Measurements from ENCODE around the gene SLC43A2. TPM values are rescaled to one million over a fixed set of nuclear protein-coding genes. Genes with fewer than 3 reads are reported as not detected.
A peak's percentile ranks its signal among the peaks of the same experiment; 100 is the strongest.

Gene SLC43A2
- total RNA-seq, 1 experiment from 2014 or later = 11.0 TPM

DNA sequence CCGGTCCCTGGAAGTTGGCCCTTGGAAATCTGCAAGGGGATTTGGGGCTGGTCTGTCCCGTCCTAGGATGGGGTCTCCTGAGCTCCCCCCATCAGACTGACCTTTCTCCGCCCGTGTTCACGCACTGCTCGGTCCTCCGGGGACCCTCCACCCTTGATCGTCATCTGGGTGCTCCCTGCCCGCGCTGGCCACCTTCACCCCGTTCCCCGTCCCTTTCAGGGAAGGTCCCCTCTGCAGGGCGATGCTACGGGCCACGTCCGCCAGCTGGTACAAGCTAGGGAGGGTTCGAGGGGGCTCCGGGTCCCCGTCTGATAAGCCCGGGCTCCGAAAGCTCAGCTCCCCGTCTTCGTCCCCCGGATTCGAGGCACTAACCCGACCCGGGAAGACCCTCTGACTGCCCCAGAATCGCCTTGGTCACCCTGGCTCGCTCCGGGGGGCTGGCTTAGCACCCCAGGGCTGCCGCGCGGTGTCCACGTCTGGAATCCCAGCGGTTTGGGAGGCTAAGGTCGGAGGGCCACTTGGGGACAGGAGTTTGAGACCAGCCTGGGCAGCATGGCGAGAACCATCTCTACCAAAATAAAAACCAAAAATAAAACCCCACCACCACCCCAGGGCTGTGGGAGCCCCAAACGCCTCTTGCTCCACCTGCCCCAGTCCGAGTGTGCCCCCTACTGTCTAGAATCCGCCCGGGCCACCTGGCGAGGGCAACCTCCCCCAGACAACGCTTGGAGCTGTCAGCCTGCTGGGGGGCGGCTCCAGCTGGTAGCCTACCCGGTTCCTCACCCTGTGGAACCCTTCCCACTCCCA is 1.1 kb upstream of the SLC43A2 start:
- ATAC-seq (peak; percentile 17), DNase-seq (ENCODE audit: low spot score) (peak; percentile 85)
- CTCF ChIA-PET = interaction anchor here (0.5 to 8.7 kb wide), 39 partner anchors 8 to 674 kb away, joined by 3 to 240 read pairs (median 4); partner anchors contain the start of genes INPP5K, MYO1C, PITPNA and RILP
- H3K9me3 Mint-ChIP-seq = no peaks in the 10 kb centered on the region
- H3K27me3 Mint-ChIP-seq (ENCODE audit: low read depth) = peaks cover 19% of the 10 kb centered on the region
- no peak overlapping the region for H3K27ac Mint-ChIP-seq
- H3K4me3 Mint-ChIP-seq = peak overlapping the region; percentile 64
- no peaks in the 10 kb centered on the region for H3K36me3 Mint-ChIP-seq
- POLR2A ChIA-PET = interaction anchor here (0.7 to 3.1 kb wide), 5 partner anchors 19 to 152 kb away, joined by 3 to 12 read pairs (median 3); partner anchors contain the start of gene RILP
- peak; percentile 82; the same call in 1 of the 2 replicates for TF ChIP-seq RELA (CRISPR knock-in tag; IDR thresholded peaks at IDR 0.05; ENCODE audit: borderline replicate concordance)
- TF ChIP-seq NR2C2 (CRISPR knock-in tag; IDR thresholded peaks at IDR 0.05) = no peak
- TF ChIP-seq, protein P1, sequence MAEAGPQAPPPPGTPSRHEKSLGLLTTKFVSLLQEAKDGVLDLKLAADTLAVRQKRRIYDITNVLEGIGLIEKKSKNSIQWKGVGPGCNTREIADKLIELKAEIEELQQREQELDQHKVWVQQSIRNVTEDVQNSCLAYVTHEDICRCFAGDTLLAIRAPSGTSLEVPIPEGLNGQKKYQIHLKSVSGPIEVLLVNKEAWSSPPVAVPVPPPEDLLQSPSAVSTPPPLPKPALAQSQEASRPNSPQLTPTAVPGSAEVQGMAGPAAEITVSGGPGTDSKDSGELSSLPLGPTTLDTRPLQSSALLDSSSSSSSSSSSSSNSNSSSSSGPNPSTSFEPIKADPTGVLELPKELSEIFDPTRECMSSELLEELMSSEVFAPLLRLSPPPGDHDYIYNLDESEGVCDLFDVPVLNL (CRISPR knock-in tag; IDR thresholded peaks at IDR 0.05; ENCODE audit: borderline replicate concordance, low read depth) = no peak
- TF ChIP-seq, protein P2, sequence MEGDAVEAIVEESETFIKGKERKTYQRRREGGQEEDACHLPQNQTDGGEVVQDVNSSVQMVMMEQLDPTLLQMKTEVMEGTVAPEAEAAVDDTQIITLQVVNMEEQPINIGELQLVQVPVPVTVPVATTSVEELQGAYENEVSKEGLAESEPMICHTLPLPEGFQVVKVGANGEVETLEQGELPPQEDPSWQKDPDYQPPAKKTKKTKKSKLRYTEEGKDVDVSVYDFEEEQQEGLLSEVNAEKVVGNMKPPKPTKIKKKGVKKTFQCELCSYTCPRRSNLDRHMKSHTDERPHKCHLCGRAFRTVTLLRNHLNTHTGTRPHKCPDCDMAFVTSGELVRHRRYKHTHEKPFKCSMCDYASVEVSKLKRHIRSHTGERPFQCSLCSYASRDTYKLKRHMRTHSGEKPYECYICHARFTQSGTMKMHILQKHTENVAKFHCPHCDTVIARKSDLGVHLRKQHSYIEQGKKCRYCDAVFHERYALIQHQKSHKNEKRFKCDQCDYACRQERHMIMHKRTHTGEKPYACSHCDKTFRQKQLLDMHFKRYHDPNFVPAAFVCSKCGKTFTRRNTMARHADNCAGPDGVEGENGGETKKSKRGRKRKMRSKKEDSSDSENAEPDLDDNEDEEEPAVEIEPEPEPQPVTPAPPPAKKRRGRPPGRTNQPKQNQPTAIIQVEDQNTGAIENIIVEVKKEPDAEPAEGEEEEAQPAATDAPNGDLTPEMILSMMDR (IDR thresholded peaks at IDR 0.05) = peak; percentile 44; the same call in 1 of the 2 replicates
- TF ChIP-seq RORB (CRISPR knock-in tag; IDR thresholded peaks at IDR 0.05) = no peak
- 0 out of 2 replicates have a peak, but pooled peaks have one; percentile 34 for TF ChIP-seq KAT7 (CRISPR knock-in tag; IDR thresholded peaks at IDR 0.05; ENCODE audit: borderline replicate concordance)
- TF ChIP-seq MXD4 (CRISPR knock-in tag; IDR thresholded peaks at IDR 0.05; ENCODE audit: borderline replicate concordance) = peak; percentile 46; the same call in 1 of the 2 replicates
- TF ChIP-seq GABPB1 (CRISPR knock-in tag; IDR thresholded peaks at IDR 0.05) = 0 out of 2 replicates have a peak, but pooled peaks have one; percentile 15
- peaks cover 25% of the 10 kb centered on the region for H3K4me1 Mint-ChIP-seq

DNA sequence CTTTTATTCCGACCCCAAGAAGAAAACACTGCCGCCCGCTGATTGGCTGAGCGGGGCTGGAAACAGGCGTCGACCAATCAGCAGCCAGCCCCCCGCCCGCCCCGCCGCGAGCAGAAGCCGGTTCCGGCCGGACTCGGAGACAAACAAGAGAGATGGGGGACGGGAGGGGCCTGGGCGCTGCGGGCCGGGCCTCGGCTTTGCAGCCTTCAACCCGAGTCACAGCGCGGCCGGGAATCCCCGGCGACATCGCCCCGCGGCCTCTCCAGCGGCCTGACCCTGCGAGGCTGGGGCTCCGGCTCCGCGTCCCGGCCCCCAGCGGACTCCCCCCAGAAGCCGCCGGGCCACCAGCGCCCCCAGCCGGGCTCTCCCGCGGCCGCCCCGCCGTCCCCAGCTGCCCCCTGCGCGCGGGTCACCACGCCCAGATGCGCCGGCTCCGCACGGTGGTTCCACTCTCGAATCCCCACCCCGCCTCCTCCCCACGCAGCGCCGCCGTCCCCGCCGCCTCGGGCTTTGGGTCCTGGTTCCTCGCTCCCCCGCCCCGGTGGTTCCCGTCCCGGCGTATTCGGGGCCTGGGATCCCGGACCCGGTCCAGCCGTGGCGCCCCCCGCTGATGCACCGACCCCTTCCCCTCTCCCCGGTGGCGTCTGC is 346 bp upstream of the SLC43A2 start:
- Mint-ChIP-seq H3K36me3 (no peaks in the 10 kb centered on the region), H3K27me3 (ENCODE audit: low read depth) (peaks cover 19% of the 10 kb centered on the region), H3K4me1 (peaks cover 25% of the 10 kb centered on the region), H3K9me3 (no peaks in the 10 kb centered on the region), H3K27ac (peak overlapping the region; percentile 97), H3K4me3 (peak overlapping the region; percentile 87)
- peak; percentile 67 for ATAC-seq
- CTCF ChIA-PET = interaction anchor here (0.7 to 8.7 kb wide), 21 partner anchors 8 to 674 kb away, joined by 3 to 240 read pairs (median 6); partner anchors contain the start of genes INPP5K, MYO1C, RILP and SCARF1
- DNase-seq (ENCODE audit: low spot score) = peak; percentile 97
- peak; percentile 33; the same call in 1 of the 2 replicates for TF ChIP-seq ZNF263 (CRISPR knock-in tag; IDR thresholded peaks at IDR 0.05; ENCODE audit: low read depth)
- TF ChIP-seq, protein P3, sequence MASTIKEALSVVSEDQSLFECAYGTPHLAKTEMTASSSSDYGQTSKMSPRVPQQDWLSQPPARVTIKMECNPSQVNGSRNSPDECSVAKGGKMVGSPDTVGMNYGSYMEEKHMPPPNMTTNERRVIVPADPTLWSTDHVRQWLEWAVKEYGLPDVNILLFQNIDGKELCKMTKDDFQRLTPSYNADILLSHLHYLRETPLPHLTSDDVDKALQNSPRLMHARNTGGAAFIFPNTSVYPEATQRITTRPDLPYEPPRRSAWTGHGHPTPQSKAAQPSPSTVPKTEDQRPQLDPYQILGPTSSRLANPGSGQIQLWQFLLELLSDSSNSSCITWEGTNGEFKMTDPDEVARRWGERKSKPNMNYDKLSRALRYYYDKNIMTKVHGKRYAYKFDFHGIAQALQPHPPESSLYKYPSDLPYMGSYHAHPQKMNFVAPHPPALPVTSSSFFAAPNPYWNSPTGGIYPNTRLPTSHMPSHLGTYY (CRISPR knock-in tag; IDR thresholded peaks at IDR 0.05) = no peak
- TF ChIP-seq, protein P1 (CRISPR knock-in tag; IDR thresholded peaks at IDR 0.05; ENCODE audit: borderline replicate concordance, low read depth) = peak; percentile 19; the same call in 1 of the 2 replicates
- TF ChIP-seq, protein P4, sequence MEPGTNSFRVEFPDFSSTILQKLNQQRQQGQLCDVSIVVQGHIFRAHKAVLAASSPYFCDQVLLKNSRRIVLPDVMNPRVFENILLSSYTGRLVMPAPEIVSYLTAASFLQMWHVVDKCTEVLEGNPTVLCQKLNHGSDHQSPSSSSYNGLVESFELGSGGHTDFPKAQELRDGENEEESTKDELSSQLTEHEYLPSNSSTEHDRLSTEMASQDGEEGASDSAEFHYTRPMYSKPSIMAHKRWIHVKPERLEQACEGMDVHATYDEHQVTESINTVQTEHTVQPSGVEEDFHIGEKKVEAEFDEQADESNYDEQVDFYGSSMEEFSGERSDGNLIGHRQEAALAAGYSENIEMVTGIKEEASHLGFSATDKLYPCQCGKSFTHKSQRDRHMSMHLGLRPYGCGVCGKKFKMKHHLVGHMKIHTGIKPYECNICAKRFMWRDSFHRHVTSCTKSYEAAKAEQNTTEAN (CRISPR knock-in tag; IDR thresholded peaks at IDR 0.05) = 0 out of 2 replicates have a peak, but pooled peaks have one; percentile 32
- TF ChIP-seq ELF4 (CRISPR knock-in tag; IDR thresholded peaks at IDR 0.05; ENCODE audit: low read depth) = peak; percentile 53; the same call in 1 of the 2 replicates
- no peak for TF ChIP-seq KAT7 (CRISPR knock-in tag; IDR thresholded peaks at IDR 0.05; ENCODE audit: borderline replicate concordance)
- peak; percentile 65 for TF ChIP-seq NFYB (CRISPR knock-in tag; conservative IDR thresholded peaks at IDR 0.05; ENCODE audit: low read depth)
- peak; percentile 27; the same call in 1 of the 2 replicates for TF ChIP-seq SP1 (CRISPR knock-in tag; conservative IDR thresholded peaks at IDR 0.05)
- POLR2A ChIA-PET = interaction anchor here (0.7 to 3.1 kb wide), 5 partner anchors 20 to 152 kb away, joined by 3 to 12 read pairs (median 3); partner anchors contain the start of gene RILP
